SK-N-SH treated with all-trans-retinoic acid at 6 μM for 48 hours (cell line): ENCODE measurements around the gene SMPD3.

Experiments
- ATAC-seq: fragments of 200-7000 bp; cut with Tn5 transposase; 3 replicates; pipeline ENCODE4 v1.9.1; 2020; ENCODE audit warnings: mild to moderate bottlenecking, moderate library complexity
- ARNTL ChIP-seq: fragments of 450-650 bp; formaldehyde crosslinking; IDR thresholded peaks from 2 replicates; pipeline ENCODE4 v1.5.0; 2020; ENCODE audit warnings: low read depth, mild to moderate bottlenecking, moderate library complexity, borderline replicate concordance
- BACH2 ChIP-seq: fragments of 250-450 bp; sonication (Bioruptor Pico); IDR thresholded peaks from 2 replicates; pipeline ENCODE4 v1.9.0; 2021; ENCODE audit warnings: mild to moderate bottlenecking, borderline replicate concordance
- CSDC2 ChIP-seq: fragments of 250-450 bp; sonication (Bioruptor Pico); IDR thresholded peaks from 2 replicates; pipeline ENCODE4 v1.5.0; 2020; ENCODE audit warnings: mild to moderate bottlenecking, moderate library complexity
- ESRRG ChIP-seq: fragments of 250-450 bp; sonication (Bioruptor Pico); IDR thresholded peaks from 2 replicates; pipeline ENCODE4 v1.6.1; 2021; ENCODE audit warnings: mild to moderate bottlenecking
- GLIS3 ChIP-seq: fragments of 250-450 bp; sonication (Bioruptor Pico); IDR thresholded peaks from 2 replicates; pipeline ENCODE4 v1.5.0; 2020; ENCODE audit warnings: mild to moderate bottlenecking, moderate library complexity
- PPARA ChIP-seq: fragments of 250-450 bp; sonication (Bioruptor Pico); IDR thresholded peaks from 2 replicates; pipeline ENCODE4 v1.5.0; 2020; ENCODE audit warnings: mild to moderate bottlenecking, borderline replicate concordance
- RARB ChIP-seq: fragments of 250-450 bp; sonication (Bioruptor Pico); IDR thresholded peaks from 2 replicates; pipeline ENCODE4 v1.8.0; 2021; ENCODE audit warnings: mild to moderate bottlenecking, moderate library complexity
- SNAI2 ChIP-seq: fragments of 250-450 bp; sonication (Bioruptor Pico); IDR thresholded peaks from 2 replicates; pipeline ENCODE4 v1.5.0; 2020; ENCODE audit warnings: mild to moderate bottlenecking, moderate library complexity
- TCF4 ChIP-seq: fragments of 250-450 bp; sonication (Bioruptor Pico); IDR thresholded peaks from 2 replicates; pipeline ENCODE4 v1.8.0; 2021; ENCODE audit warnings: mild to moderate bottlenecking, moderate library complexity, borderline replicate concordance
- TOX ChIP-seq: fragments of 250-450 bp; sonication (Bioruptor Pico); IDR thresholded peaks from 2 replicates; pipeline ENCODE4 v1.8.0; 2021; ENCODE audit warnings: mild to moderate bottlenecking, moderate library complexity, borderline replicate concordance
- ZC3H10 ChIP-seq: fragments of 250-450 bp; sonication (Bioruptor Pico); IDR thresholded peaks from 2 replicates; pipeline ENCODE4 v1.5.1; 2021; ENCODE audit warnings: mild to moderate bottlenecking, moderate library complexity
- ZFP3 ChIP-seq: fragments of 250-450 bp; sonication (Bioruptor Pico); IDR thresholded peaks from 2 replicates; pipeline ENCODE4 v1.5.0; 2020; ENCODE audit warnings: mild to moderate bottlenecking, moderate library complexity
- ZFP30 ChIP-seq: fragments of 450-650 bp; formaldehyde crosslinking; IDR thresholded peaks from 2 replicates; pipeline ENCODE4 v1.5.0; 2022; ENCODE audit warnings: mild to moderate bottlenecking, moderate library complexity
- ZNF565 ChIP-seq: fragments of 450-650 bp; formaldehyde crosslinking; conservative IDR thresholded peaks from 2 replicates; pipeline ENCODE4 v1.5.0; 2020; ENCODE audit warnings: low read depth, mild to moderate bottlenecking, moderate library complexity
- ZNF70 ChIP-seq: fragments of 450-650 bp; formaldehyde crosslinking; IDR thresholded peaks from 2 replicates; pipeline ENCODE4 v1.5.0; 2020; ENCODE audit warnings: mild to moderate bottlenecking, moderate library complexity
- TF ChIP-seq, protein P1 (sequence below): fragments of 250-450 bp; sonication (Bioruptor Pico); IDR thresholded peaks from 2 replicates; pipeline ENCODE4 v1.8.0; 2020; ENCODE audit warnings: mild to moderate bottlenecking, moderate library complexity, borderline replicate concordance
- TF ChIP-seq, protein P2 (sequence below): fragments of 250-450 bp; sonication (Bioruptor Pico); IDR thresholded peaks from 2 replicates; pipeline ENCODE4 v1.8.0; 2021; ENCODE audit warnings: low read depth, mild to moderate bottlenecking, moderate library complexity, borderline replicate concordance
- TF ChIP-seq, protein P3 (sequence below): fragments of 250-450 bp; sonication (Bioruptor Pico); IDR thresholded peaks from 2 replicates; pipeline ENCODE4 v1.5.1; 2020; ENCODE audit warnings: low read depth, mild to moderate bottlenecking, moderate library complexity
- TF ChIP-seq, protein P4 (sequence below): fragments of 250-450 bp; sonication (Bioruptor Pico); IDR thresholded peaks from 2 replicates; pipeline ENCODE4 v1.5.1; 2021; ENCODE audit warnings: mild to moderate bottlenecking, moderate library complexity
- TF ChIP-seq, protein P5 (sequence below): fragments of 250-450 bp; sonication (Bioruptor Pico); IDR thresholded peaks from 2 replicates; pipeline ENCODE4 v1.5.0; 2020; ENCODE audit warnings: mild to moderate bottlenecking, moderate library complexity

SMPD3 gene

DNA sequence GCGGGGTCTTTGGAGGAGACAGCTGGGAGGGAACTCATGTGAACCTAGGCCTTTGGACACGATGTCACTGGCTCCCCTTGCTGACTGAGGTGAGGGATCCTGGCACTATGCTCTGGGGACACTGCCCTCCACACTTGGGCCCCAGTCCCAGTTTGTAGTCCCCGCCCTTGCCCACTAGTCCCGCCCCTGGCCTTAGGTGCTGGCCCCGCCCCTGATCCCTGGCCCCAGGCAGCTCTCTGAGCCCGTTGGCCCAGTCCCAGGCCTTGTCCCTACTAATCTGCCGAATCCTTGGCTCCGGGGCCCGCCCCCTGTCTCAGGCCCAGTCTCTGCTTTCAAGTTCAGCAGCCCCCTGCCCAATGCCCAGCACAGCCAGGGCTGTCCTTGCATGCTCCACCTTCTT is 61.0 kb downstream of the SMPD3 start:
- no peak for ATAC-seq
- TF ChIP-seq, protein P1, sequence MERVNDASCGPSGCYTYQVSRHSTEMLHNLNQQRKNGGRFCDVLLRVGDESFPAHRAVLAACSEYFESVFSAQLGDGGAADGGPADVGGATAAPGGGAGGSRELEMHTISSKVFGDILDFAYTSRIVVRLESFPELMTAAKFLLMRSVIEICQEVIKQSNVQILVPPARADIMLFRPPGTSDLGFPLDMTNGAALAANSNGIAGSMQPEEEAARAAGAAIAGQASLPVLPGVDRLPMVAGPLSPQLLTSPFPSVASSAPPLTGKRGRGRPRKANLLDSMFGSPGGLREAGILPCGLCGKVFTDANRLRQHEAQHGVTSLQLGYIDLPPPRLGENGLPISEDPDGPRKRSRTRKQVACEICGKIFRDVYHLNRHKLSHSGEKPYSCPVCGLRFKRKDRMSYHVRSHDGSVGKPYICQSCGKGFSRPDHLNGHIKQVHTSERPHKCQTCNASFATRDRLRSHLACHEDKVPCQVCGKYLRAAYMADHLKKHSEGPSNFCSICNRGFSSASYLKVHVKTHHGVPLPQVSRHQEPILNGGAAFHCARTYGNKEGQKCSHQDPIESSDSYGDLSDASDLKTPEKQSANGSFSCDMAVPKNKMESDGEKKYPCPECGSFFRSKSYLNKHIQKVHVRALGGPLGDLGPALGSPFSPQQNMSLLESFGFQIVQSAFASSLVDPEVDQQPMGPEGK = no peak
- TF ChIP-seq ZFP30 (CRISPR knock-in tag) (no peak), GLIS3 (no peak), ARNTL (CRISPR knock-in tag) (no peak), PPARA (no peak), ESRRG (CRISPR knock-in tag) (no peak), TCF4 (CRISPR knock-in tag) (no peak)
- TF ChIP-seq, protein P2, sequence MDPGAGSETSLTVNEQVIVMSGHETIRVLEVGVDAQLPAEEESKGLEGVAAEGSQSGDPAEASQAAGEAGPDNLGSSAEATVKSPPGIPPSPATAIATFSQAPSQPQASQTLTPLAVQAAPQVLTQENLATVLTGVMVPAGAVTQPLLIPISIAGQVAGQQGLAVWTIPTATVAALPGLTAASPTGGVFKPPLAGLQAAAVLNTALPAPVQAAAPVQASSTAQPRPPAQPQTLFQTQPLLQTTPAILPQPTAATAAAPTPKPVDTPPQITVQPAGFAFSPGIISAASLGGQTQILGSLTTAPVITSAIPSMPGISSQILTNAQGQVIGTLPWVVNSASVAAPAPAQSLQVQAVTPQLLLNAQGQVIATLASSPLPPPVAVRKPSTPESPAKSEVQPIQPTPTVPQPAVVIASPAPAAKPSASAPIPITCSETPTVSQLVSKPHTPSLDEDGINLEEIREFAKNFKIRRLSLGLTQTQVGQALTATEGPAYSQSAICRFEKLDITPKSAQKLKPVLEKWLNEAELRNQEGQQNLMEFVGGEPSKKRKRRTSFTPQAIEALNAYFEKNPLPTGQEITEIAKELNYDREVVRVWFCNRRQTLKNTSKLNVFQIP (CRISPR knock-in tag) = no peak

DNA sequence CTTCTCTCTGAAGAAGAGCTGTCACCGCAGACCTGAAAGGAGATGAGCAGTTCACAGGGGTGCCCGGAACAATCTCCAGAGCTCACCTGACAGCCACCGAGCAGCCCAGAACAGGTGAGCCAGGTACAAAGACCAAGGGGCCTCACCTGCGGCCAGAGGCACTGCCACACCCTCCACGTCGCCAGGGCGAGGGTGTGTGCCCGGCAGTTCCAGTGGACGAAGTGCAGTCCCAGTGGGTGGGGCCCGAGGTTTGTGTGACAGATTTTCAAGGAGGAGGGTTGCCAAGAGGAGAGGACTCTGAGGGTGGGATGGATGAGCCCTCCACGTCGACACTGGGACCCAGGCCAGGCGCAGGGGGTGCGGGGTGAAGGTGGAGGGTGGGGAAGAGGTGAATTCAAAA is 61.7 kb downstream of the SMPD3 start:
- ATAC-seq = no peak
- TF ChIP-seq SNAI2 (CRISPR knock-in tag) (no peak), TCF4 (CRISPR knock-in tag) (no peak), ZC3H10 (no peak), ZNF565 (CRISPR knock-in tag) (no peak), GLIS3 (no peak), ARNTL (CRISPR knock-in tag) (no peak), CSDC2 (no peak), PPARA (no peak), ZNF70 (CRISPR knock-in tag) (no peak), ZFP3 (no peak), ZFP30 (CRISPR knock-in tag) (no peak), RARB (no peak)
- TF ChIP-seq, protein P3, sequence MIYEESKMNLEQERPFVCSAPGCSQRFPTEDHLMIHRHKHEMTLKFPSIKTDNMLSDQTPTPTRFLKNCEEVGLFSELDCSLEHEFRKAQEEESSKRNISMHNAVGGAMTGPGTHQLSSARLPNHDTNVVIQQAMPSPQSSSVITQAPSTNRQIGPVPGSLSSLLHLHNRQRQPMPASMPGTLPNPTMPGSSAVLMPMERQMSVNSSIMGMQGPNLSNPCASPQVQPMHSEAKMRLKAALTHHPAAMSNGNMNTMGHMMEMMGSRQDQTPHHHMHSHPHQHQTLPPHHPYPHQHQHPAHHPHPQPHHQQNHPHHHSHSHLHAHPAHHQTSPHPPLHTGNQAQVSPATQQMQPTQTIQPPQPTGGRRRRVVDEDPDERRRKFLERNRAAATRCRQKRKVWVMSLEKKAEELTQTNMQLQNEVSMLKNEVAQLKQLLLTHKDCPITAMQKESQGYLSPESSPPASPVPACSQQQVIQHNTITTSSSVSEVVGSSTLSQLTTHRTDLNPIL (CRISPR knock-in tag) = no peak
- TF ChIP-seq, protein P1 = no peak
- TF ChIP-seq, protein P4, sequence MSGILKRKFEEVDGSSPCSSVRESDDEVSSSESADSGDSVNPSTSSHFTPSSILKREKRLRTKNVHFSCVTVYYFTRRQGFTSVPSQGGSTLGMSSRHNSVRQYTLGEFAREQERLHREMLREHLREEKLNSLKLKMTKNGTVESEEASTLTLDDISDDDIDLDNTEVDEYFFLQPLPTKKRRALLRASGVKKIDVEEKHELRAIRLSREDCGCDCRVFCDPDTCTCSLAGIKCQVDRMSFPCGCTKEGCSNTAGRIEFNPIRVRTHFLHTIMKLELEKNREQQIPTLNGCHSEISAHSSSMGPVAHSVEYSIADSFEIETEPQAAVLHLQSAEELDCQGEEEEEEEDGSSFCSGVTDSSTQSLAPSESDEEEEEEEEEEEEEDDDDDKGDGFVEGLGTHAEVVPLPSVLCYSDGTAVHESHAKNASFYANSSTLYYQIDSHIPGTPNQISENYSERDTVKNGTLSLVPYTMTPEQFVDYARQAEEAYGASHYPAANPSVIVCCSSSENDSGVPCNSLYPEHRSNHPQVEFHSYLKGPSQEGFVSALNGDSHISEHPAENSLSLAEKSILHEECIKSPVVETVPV (CRISPR knock-in tag) = no peak
- TF ChIP-seq, protein P5, sequence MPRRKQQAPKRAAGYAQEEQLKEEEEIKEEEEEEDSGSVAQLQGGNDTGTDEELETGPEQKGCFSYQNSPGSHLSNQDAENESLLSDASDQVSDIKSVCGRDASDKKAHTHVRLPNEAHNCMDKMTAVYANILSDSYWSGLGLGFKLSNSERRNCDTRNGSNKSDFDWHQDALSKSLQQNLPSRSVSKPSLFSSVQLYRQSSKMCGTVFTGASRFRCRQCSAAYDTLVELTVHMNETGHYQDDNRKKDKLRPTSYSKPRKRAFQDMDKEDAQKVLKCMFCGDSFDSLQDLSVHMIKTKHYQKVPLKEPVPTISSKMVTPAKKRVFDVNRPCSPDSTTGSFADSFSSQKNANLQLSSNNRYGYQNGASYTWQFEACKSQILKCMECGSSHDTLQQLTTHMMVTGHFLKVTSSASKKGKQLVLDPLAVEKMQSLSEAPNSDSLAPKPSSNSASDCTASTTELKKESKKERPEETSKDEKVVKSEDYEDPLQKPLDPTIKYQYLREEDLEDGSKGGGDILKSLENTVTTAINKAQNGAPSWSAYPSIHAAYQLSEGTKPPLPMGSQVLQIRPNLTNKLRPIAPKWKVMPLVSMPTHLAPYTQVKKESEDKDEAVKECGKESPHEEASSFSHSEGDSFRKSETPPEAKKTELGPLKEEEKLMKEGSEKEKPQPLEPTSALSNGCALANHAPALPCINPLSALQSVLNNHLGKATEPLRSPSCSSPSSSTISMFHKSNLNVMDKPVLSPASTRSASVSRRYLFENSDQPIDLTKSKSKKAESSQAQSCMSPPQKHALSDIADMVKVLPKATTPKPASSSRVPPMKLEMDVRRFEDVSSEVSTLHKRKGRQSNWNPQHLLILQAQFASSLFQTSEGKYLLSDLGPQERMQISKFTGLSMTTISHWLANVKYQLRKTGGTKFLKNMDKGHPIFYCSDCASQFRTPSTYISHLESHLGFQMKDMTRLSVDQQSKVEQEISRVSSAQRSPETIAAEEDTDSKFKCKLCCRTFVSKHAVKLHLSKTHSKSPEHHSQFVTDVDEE (CRISPR knock-in tag) = no peak
- TF ChIP-seq, all 23 proteins: peak for 0

DNA sequence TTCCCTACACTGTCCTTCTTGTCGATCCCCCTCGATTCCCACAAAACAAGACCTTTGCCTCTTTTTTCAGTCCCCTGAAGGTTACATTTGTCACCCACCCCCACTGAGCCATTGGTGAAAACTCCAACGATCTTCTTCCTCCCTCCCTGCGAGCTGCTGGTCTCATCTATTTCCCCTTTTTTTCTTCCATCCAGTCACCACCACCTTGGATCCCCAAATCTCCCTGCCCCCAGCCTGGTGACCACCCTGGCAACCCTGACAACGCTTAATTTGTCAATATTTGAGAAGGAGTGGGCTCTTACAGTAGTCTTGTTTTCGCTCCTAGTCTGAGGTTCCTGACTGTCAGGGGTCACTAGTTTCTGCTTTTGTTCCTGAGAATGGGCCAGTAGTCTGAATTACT is 62.9 kb downstream of the SMPD3 start:
- ATAC-seq = no peak
- TF ChIP-seq SNAI2 (CRISPR knock-in tag) = no peak
- TF ChIP-seq BACH2 = no peak
- TF ChIP-seq, protein P5 (CRISPR knock-in tag) = no peak
- TF ChIP-seq CSDC2 = no peak
- TF ChIP-seq, protein P1 = no peak
- no peak for TF ChIP-seq ZFP3
- TF ChIP-seq TOX (CRISPR knock-in tag) = no peak
- TF ChIP-seq, protein P2 (CRISPR knock-in tag) = no peak
